ENCODE measurements around the gene REEP3.
A peak's percentile ranks its signal among the peaks of the same experiment; 100 is the strongest.

The REEP3 gene

DNA sequence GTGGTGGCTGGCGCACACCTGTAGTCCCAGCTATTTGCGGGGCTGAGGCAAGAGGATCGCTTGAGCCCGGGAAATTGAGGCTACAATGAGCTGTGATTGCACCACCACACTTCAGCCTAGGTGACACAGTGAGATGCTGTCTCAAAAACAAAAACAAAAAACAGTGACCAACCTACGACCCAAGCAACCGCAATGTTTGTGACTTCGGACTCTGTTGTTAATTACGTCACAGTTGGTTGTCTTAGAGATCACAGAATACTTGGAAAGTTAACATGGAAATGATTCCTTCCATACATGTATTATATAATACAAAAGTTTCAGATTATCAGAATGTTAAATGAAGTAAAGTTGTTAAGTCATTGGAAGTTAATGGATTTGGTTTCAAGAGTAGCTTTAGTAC, 106.2 kb downstream of the REEP3 start:
- no peaks in the 10 kb centered on the region for H3K36me3 ChIP-seq (ENCODE audit: control insufficient read depth, insufficient read depth, low read length)
- no peaks in the 10 kb centered on the region for H3K9me3 ChIP-seq (ENCODE audit: control insufficient read depth, insufficient read depth, low read length)
- H3K4me3 ChIP-seq (ENCODE audit: low read depth, low read length): no peak overlapping the region
- no peak overlapping the region for H3K9ac ChIP-seq (ENCODE audit: low read depth, low read length)
- no peaks in the 10 kb centered on the region for H3K27me3 ChIP-seq (ENCODE audit: control insufficient read depth, insufficient read depth, low read length)
- peaks cover 15% of the 10 kb centered on the region for H3K4me1 ChIP-seq (ENCODE audit: control insufficient read depth, insufficient read depth, low read length)

DNA sequence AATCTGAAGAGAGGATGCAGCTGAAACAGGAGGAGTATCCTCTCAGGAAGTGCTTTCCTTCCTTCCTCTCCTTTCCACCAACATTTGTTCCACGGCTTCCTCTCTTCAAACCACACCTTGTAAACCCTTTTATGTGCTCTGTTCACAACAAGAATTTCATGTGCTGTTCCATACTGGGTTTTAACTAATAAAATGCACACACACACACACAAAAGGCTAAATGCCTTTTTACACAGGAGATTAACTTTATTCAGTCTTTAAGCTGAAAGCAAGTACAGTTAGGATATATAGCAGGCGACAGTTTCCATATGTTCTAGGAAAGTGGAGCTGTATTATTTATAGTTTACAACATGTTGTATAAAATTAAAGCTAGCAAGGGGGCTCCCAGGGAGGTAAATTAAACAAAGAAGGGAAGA, 106.7 kb downstream of the REEP3 start:
- Histone ChIP-seq H3K36me3 (ENCODE audit: control insufficient read depth, insufficient read depth, low read length) (no peaks in the 10 kb centered on the region), H3K9ac (ENCODE audit: low read depth, low read length) (no peak overlapping the region), H3K4me3 (ENCODE audit: low read depth, low read length) (peak overlapping the region; percentile 14), H3K4me1 (ENCODE audit: control insufficient read depth, insufficient read depth, low read length) (peaks cover 15% of the 10 kb centered on the region), H3K27me3 (ENCODE audit: control insufficient read depth, insufficient read depth, low read length) (no peaks in the 10 kb centered on the region), H3K9me3 (ENCODE audit: control insufficient read depth, insufficient read depth, low read length) (no peaks in the 10 kb centered on the region)

DNA sequence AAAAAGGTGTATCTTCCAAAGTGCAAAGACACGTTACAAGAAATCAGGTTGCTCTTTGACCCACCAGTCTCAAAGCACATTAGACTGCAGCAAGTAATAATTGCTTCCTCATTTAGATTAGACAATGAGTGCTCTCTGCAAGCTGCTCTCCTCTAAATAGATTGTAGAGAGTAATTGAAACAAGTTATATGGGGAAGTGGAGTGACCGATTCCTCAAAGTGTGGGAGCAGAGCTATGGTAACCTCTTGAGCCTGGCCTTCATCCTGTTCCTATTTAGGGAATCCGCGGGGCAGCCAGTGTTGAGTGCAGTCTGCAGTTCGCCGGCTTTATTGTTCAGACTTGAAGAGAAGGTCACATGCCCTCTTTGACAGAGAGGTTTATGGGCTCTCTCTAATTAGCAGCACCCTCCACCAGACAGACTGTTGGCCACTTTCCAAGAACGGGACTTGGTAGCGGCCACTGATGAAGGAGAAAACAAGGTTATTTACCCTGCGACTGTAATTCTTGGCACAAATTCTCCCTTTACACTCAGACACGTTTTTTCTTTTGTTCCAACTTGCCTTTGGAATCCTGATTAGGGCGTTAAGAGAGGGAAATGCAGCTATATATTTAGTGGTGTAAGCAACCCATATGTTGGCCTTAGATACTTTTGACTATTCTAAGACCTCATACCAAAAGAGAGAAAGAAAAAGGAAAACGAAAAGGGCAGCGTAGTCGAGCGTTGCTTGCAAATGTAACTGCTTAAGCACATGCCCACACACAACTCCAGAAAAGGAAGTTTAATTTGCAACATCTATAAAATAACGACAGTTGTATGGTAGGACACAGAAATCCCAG, 107.5 kb downstream of the REEP3 start:
- Histone ChIP-seq H3K9me3 (ENCODE audit: control insufficient read depth, insufficient read depth, low read length) (no peaks in the 10 kb centered on the region), H3K4me3 (ENCODE audit: low read depth, low read length) (peak overlapping the region; percentile 76), H3K36me3 (ENCODE audit: control insufficient read depth, insufficient read depth, low read length) (no peaks in the 10 kb centered on the region), H3K9ac (ENCODE audit: low read depth, low read length) (peak overlapping the region; percentile 0), H3K27me3 (ENCODE audit: control insufficient read depth, insufficient read depth, low read length) (no peaks in the 10 kb centered on the region), H3K4me1 (ENCODE audit: control insufficient read depth, insufficient read depth, low read length) (peaks cover 15% of the 10 kb centered on the region)

DNA sequence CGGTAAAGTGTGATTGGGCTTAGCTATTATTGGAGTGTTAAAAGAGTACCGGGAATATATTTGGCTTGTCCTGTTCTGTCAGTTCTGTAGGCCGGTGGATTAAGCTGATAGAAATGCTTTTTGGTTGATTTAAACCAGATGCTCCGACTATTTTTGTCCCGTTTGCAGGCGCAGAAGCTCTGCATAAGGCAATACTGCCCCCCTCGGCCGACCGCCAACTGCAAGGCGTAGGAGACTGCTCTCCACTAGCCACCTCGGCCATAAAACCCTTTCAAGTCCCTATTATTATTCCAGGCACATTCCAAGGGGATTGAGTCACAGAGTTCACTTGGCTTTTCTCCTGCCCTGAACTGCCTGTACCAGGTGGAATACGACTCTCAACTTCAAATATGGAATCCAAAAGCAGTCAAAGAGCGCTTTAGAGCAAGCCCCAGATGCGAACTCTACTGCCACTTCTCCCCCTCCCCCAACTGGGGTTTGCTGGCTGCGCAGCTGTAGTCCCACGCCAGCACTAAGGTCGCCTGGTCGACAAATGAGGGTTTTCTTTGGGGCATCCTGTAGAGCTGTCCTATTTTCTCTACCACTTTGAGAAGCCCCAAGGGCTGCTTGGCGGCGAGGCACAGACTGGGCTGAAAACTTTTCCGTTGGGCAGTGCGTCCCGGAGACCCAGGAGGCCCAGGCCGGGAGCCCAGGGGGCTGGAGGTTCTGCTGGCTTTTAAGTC, 108.3 kb downstream of the REEP3 start:
- no peaks in the 10 kb centered on the region for H3K27me3 ChIP-seq (ENCODE audit: control insufficient read depth, insufficient read depth, low read length)
- H3K4me1 ChIP-seq (ENCODE audit: control insufficient read depth, insufficient read depth, low read length): peaks cover 15% of the 10 kb centered on the region
- H3K9me3 ChIP-seq (ENCODE audit: control insufficient read depth, insufficient read depth, low read length): no peaks in the 10 kb centered on the region
- peak overlapping the region; percentile 90 for H3K9ac ChIP-seq (ENCODE audit: low read depth, low read length)
- H3K4me3 ChIP-seq (ENCODE audit: low read depth, low read length): peak overlapping the region; percentile 76
- no peaks in the 10 kb centered on the region for H3K36me3 ChIP-seq (ENCODE audit: control insufficient read depth, insufficient read depth, low read length)

DNA sequence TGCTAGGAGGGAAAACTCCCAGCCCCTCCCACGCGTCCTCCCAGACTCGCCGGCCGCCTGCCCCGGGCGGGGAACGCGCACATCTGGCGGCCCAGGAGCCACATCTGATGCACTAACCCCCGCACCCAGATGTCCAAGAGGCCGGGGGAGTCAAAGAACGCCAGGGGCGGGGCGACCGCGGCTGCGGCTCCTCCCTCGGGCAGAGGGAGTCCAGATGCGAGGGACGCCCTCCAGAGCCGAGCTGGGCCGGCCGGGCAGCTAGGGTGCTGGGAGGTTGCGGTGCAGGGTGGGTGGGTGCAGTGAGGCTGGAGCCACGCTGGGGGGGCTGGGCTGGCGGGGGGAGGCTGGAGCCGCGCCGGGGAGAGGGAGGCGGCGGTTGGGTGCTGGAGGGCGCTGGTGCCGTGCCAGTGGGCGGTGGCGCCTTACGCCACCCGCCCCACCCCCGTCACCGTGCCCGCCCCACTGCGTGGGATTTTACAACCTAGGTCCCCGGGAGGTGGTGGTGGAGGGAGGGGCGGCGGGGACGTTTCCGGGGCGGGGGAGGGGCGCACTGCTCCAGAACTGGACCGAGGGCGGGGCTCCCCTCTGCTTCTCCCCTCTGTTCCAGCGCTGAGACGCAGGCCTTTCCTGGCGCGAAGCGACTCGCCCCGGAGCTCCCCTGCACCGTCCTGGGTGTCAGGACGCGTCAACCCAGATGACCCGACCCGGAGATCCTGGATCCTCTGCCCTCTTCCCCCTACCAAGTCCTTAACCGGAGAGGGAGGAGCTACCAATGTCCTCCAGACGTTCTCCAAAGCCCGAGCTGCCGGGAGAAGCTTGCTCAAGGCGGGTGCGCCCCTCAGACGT, 109.1 kb downstream of the REEP3 start:
- peak overlapping the region; percentile 90 for H3K9ac ChIP-seq (ENCODE audit: low read depth, low read length)
- H3K27me3 ChIP-seq (ENCODE audit: control insufficient read depth, insufficient read depth, low read length): no peaks in the 10 kb centered on the region
- H3K4me3 ChIP-seq (ENCODE audit: low read depth, low read length): peak overlapping the region; percentile 77
- no peaks in the 10 kb centered on the region for H3K9me3 ChIP-seq (ENCODE audit: control insufficient read depth, insufficient read depth, low read length)
- peaks cover 18% of the 10 kb centered on the region for H3K4me1 ChIP-seq (ENCODE audit: control insufficient read depth, insufficient read depth, low read length)
- H3K36me3 ChIP-seq (ENCODE audit: control insufficient read depth, insufficient read depth, low read length): no peaks in the 10 kb centered on the region

DNA sequence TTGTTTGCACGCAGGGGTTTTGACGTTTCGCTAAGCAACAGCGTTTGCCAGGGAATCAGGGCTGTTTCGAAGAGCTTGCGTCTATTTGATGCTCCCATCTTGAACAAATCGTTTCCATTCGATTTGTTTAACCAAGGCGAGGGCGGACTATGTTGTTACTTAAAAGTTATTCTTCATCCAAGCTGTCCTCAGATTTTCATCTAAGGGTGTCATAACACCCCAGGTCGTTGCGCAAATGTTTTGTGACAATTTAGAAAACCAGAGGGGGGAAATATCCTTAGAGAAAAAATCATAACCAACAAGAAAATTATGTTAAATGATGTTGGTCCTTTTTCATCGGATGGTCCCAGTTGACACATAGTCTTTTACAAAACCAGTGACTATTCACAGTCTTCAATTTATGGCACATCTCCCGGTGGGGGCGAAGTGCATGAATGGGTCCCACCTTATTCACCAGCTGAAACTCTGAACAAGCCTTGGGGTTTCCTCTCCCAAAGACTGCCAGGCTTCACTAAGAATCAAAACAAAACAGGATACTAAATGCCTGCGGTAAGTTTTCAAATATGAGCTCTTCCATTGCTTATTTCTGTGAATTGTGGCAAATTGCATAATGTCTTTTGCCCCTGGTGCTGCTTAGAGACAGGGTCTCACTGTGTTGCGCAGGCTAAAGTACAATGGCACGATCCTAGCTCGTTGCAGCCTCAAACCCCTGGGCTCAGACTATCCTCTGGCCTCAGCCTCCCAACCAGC, 109.9 kb downstream of the REEP3 start:
- peak overlapping the region; percentile 77 for H3K4me3 ChIP-seq (ENCODE audit: low read depth, low read length)
- peaks cover 18% of the 10 kb centered on the region for H3K4me1 ChIP-seq (ENCODE audit: control insufficient read depth, insufficient read depth, low read length)
- no peaks in the 10 kb centered on the region for H3K27me3 ChIP-seq (ENCODE audit: control insufficient read depth, insufficient read depth, low read length)
- no peaks in the 10 kb centered on the region for H3K36me3 ChIP-seq (ENCODE audit: control insufficient read depth, insufficient read depth, low read length)
- no peaks in the 10 kb centered on the region for H3K9me3 ChIP-seq (ENCODE audit: control insufficient read depth, insufficient read depth, low read length)
- peak overlapping the region; percentile 77 for H3K9ac ChIP-seq (ENCODE audit: low read depth, low read length)

DNA sequence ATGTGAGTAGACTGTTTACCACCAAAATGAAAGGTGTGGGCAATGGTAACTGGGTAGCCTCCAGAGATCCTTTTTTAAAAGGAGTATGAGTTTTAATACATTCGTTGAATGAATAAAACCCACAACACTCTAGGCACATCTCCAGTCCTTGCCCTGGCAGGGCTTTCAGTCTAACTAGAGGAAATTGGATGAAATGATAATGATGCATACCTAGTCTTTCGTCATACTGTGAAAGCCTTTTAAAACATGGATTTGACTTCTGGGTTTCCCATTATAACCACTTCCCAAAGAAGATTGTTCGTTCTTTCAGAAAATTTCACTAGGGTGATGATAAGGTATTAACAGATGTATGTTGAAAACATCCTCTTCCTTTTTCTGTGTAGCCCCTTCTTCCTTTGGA, 110.8 kb downstream of the REEP3 start:
- Histone ChIP-seq H3K9ac (ENCODE audit: low read depth, low read length) (no peak overlapping the region), H3K9me3 (ENCODE audit: control insufficient read depth, insufficient read depth, low read length) (no peaks in the 10 kb centered on the region), H3K36me3 (ENCODE audit: control insufficient read depth, insufficient read depth, low read length) (no peaks in the 10 kb centered on the region), H3K4me3 (ENCODE audit: low read depth, low read length) (no peak overlapping the region), H3K27me3 (ENCODE audit: control insufficient read depth, insufficient read depth, low read length) (no peaks in the 10 kb centered on the region), H3K4me1 (ENCODE audit: control insufficient read depth, insufficient read depth, low read length) (peaks cover 18% of the 10 kb centered on the region)

DNA sequence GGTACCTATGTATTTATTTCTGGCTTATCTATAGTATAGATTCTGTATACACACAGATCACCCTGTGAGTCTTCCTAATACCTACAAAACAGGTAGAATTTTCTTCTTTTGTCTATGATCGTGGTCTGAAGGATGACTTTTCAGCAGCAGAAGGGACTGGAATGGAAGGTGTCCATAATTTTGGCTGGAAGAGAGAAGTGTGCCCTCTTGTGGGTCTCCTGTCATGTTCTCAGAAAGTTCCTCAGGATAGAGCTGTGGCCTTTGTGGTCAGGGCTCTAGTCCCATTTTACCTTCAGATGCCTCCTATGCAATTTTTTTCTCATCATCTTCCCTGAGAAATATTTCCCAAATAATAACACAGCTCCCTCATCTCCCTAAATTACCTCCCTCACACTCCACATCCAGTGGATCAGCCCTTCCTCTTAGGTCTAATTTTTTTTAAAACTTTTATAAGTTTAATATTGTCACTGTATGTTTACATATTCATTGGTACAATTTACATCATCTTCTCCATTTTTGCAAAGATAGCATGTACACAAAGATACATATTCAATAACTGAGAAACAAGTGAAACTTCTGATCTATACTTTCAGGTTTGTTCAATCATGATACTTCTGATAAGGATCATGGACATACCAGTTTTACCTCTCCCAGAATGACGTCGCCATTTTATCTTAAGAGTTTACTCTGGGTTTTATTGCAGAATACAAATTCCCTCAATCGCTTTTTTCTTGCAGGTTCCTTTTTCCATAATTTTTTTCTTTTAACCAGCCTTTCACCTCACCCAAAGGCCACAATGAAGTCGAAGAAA, 112.7 kb downstream of the REEP3 start:
- Histone ChIP-seq H3K9me3 (ENCODE audit: control insufficient read depth, insufficient read depth, low read length) (no peaks in the 10 kb centered on the region), H3K27me3 (ENCODE audit: control insufficient read depth, insufficient read depth, low read length) (no peaks in the 10 kb centered on the region), H3K9ac (ENCODE audit: low read depth, low read length) (no peak overlapping the region), H3K36me3 (ENCODE audit: control insufficient read depth, insufficient read depth, low read length) (no peaks in the 10 kb centered on the region), H3K4me3 (ENCODE audit: low read depth, low read length) (no peak overlapping the region), H3K4me1 (ENCODE audit: control insufficient read depth, insufficient read depth, low read length) (peaks cover 7% of the 10 kb centered on the region)

DNA sequence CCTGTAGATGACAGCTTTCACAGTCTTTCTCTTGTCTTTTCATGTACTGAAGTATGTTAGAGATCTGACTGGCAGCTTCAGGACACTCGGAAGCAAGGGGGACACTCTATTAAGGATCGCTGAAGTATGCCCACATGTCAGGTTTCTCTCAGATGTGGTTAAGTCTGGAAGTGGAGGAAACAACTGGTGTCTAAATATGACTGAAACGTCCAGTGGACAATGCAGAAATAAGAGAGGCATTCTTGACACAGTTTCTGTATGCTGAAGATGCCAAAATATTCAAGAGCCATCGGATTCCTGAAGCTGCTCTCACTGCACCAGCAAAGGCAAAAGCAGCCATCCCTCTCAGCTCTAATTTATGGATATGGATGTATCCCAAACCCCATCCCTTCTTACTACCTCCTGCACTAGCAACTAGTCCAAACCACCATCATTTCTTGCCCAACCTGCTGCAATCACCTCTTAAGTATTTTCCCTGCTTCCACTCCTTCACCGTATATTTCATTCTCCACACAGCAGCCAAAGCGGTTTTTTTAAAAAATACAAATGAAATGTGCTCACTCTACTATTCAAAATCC, 113.4 kb downstream of the REEP3 start:
- Histone ChIP-seq H3K9me3 (ENCODE audit: control insufficient read depth, insufficient read depth, low read length) (no peaks in the 10 kb centered on the region), H3K27me3 (ENCODE audit: control insufficient read depth, insufficient read depth, low read length) (no peaks in the 10 kb centered on the region), H3K36me3 (ENCODE audit: control insufficient read depth, insufficient read depth, low read length) (no peaks in the 10 kb centered on the region), H3K4me1 (ENCODE audit: control insufficient read depth, insufficient read depth, low read length) (peaks cover 3% of the 10 kb centered on the region), H3K9ac (ENCODE audit: low read depth, low read length) (no peak overlapping the region), H3K4me3 (ENCODE audit: low read depth, low read length) (no peak overlapping the region)

DNA sequence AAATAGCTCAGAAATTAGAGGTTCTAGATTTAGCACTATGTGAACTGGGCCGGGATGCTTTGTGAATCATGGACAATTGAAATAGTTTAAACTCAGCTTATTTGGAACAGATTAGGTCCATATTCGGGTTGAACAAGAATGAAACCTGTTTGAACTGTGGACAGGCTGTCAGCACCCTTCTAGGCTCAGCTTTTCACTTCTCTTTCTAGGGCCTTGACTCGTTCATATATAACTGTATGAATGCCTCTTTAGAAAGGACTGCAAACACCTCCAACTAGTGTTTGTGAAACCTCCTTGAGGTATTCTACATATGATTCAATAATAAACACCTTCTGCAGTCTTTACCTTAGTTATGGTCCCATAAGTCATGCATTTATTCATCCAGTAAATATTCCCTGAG, 115.6 kb downstream of the REEP3 start:
- Histone ChIP-seq H3K4me1 (ENCODE audit: control insufficient read depth, insufficient read depth, low read length) (peaks cover 3% of the 10 kb centered on the region), H3K9me3 (ENCODE audit: control insufficient read depth, insufficient read depth, low read length) (no peaks in the 10 kb centered on the region), H3K36me3 (ENCODE audit: control insufficient read depth, insufficient read depth, low read length) (no peaks in the 10 kb centered on the region), H3K27me3 (ENCODE audit: control insufficient read depth, insufficient read depth, low read length) (no peaks in the 10 kb centered on the region), H3K9ac (ENCODE audit: low read depth, low read length) (no peak overlapping the region), H3K4me3 (ENCODE audit: low read depth, low read length) (no peak overlapping the region)

Measured in iPS-15b (cell line).